ENCODE results near the gene CELF4.

DNA sequence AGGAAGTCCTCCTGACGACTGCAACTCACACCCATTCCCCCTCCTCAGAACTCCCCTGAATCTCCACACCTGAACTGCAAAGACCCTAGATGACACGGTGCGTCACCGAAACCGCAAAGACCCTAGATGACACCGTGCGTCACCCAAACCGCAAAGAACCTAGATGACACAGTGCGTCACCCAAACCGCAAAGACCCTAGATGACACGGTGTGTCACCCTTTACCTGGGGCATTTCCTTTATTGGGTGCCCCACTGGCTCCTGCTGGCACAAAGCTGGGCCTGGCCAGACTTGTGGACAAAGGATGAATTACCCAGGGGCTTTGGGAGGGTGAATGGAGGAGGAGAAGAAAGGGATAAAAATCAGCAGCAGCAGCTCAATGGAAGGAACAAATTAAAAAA lies 123.8 kb downstream of the CELF4 start:
- TF ChIP-seq CTCF (IDR thresholded peaks at IDR 0.05) (no peak), POLR2A (IDR thresholded peaks at IDR 0.05) (no peak)

All from body of pancreas (tissue), 4 donors.